H9 (cell line): ENCODE data around the gene MEF2C. TPM values are rescaled to one million over a fixed set of nuclear protein-coding genes. Genes with fewer than 3 reads are reported as not detected.

Source experiments
- DNase-seq: peaks from one replicate; pipeline ENCODE4 v3.0.0-alpha.2; 2017
- H2AFZ ChIP-seq: one replicate; pipeline ENCODE4 v1.6.1; 2013; ENCODE audit warnings: mild to moderate bottlenecking, low read length, control low read depth, moderate library complexity
- H2AK5ac ChIP-seq: 2 replicates; pipeline ENCODE4 v1.6.1; 2013; ENCODE audit warnings: low read length, control low read depth, mixed read lengths; ENCODE audit not compliant: insufficient read length
- H2BK120ac ChIP-seq: one replicate; pipeline ENCODE4 v1.6.1; 2013; ENCODE audit warnings: low read depth, mild to moderate bottlenecking, low read length, control low read depth, inconsistent platforms; ENCODE audit not compliant: poor library complexity, severe bottlenecking
- H2BK12ac ChIP-seq: 2 replicates; pipeline ENCODE4 v1.6.1; 2013; ENCODE audit warnings: low read length, control low read depth, mixed read lengths, low read depth; ENCODE audit not compliant: insufficient read length
- H2BK15ac ChIP-seq: 2 replicates; pipeline ENCODE4 v1.6.1; 2013; ENCODE audit warnings: low read depth, low read length, control low read depth
- H2BK20ac ChIP-seq: one replicate; pipeline ENCODE4 v1.6.1; 2013; ENCODE audit warnings: low read depth, mild to moderate bottlenecking, low read length, control low read depth, inconsistent platforms; ENCODE audit not compliant: poor library complexity, severe bottlenecking
- H2BK5ac ChIP-seq: 2 replicates; pipeline ENCODE4 v1.6.1; 2013; ENCODE audit warnings: low read length, control low read depth, mixed read lengths; ENCODE audit not compliant: insufficient read length
- H3K14ac ChIP-seq: 2 replicates; pipeline ENCODE4 v1.6.1; 2013; ENCODE audit warnings: low read length, control low read depth; ENCODE audit not compliant: insufficient read depth
- H3K18ac ChIP-seq: 2 replicates; pipeline ENCODE4 v1.6.1; 2013; ENCODE audit warnings: low read depth, mild to moderate bottlenecking, mixed read lengths, low read length, control low read depth; ENCODE audit not compliant: insufficient read length
- H3K23ac ChIP-seq: 2 replicates; pipeline ENCODE4 v1.6.1; 2013; ENCODE audit warnings: low read length, control low read depth, mixed read lengths, low read depth; ENCODE audit not compliant: insufficient read length
- H3K23me2 ChIP-seq: 2 replicates; pipeline ENCODE4 v1.6.1; 2013; ENCODE audit warnings: low read depth, mild to moderate bottlenecking, mixed read lengths, low read length, control low read depth; ENCODE audit not compliant: insufficient read length, poor library complexity, severe bottlenecking
- H3K27ac ChIP-seq: 2 replicates; pipeline ENCODE4 v1.5.1; 2013; ENCODE audit warnings: low read length, control low read depth, mixed read lengths, low read depth; ENCODE audit not compliant: insufficient read length
- H3K27me3 ChIP-seq: 2 replicates; pipeline ENCODE4 v1.6.1; 2013; ENCODE audit warnings: low read length, control low read depth, inconsistent platforms; ENCODE audit not compliant: insufficient read depth
- H3K4ac ChIP-seq: 2 replicates; pipeline ENCODE4 v1.6.1; 2013; ENCODE audit warnings: low read depth, mild to moderate bottlenecking, control low read depth, inconsistent platforms, low read length, moderate library complexity
- H3K4me1 ChIP-seq: 2 replicates; pipeline ENCODE4 v1.6.1; 2013; ENCODE audit warnings: low read length, control low read depth, inconsistent platforms; ENCODE audit not compliant: insufficient read depth
- H3K4me2 ChIP-seq: 2 replicates; pipeline ENCODE4 v1.6.1; 2013; ENCODE audit warnings: low read length, control low read depth, mixed read lengths; ENCODE audit not compliant: insufficient read length, insufficient read depth
- H3K56ac ChIP-seq: 2 replicates; pipeline ENCODE4 v1.6.1; 2013; ENCODE audit warnings: low read depth, mild to moderate bottlenecking, mixed read lengths, low read length, control low read depth; ENCODE audit not compliant: insufficient read length
- H3K79me1 ChIP-seq: 2 replicates; pipeline ENCODE4 v1.6.1; 2013; ENCODE audit warnings: low read depth, mild to moderate bottlenecking, moderate library complexity, low read length, control low read depth, inconsistent platforms; ENCODE audit not compliant: insufficient read depth, poor library complexity, severe bottlenecking
- H3K79me2 ChIP-seq: 2 replicates; pipeline ENCODE4 v1.6.1; 2013; ENCODE audit warnings: low read length, control low read depth, inconsistent platforms; ENCODE audit not compliant: insufficient read depth
- H3K9ac ChIP-seq: 2 replicates; pipeline ENCODE4 v1.6.1; 2013; ENCODE audit warnings: low read length, control low read depth, mixed read lengths; ENCODE audit not compliant: insufficient read length; ENCODE audit errors: extremely low read depth
- H3K9me3 ChIP-seq: one replicate; pipeline ENCODE4 v1.6.1; 2013; ENCODE audit warnings: low read depth, low read length, inconsistent platforms; ENCODE audit not compliant: control insufficient read depth
- H3T11ph ChIP-seq: one replicate; pipeline ENCODE4 v1.6.1; 2013; ENCODE audit warnings: mild to moderate bottlenecking, low read length, control low read depth, inconsistent platforms
- H4K20me1 ChIP-seq: one replicate; pipeline ENCODE4 v1.6.1; 2013; ENCODE audit not compliant: control insufficient read depth, insufficient read length, insufficient read depth
- H4K5ac ChIP-seq: 2 replicates; pipeline ENCODE4 v1.6.1; 2013; ENCODE audit warnings: low read depth, mild to moderate bottlenecking, mixed read lengths, low read length, control low read depth; ENCODE audit not compliant: insufficient read length
- H4K8ac ChIP-seq: replicated peaks from 2 replicates; pipeline ENCODE4 v1.6.1; 2013; ENCODE audit warnings: low read length, control low read depth, mixed read lengths, low read depth; ENCODE audit not compliant: insufficient read length
- H4K91ac ChIP-seq: 2 replicates; pipeline ENCODE4 v1.6.1; 2013; ENCODE audit warnings: low read depth, mild to moderate bottlenecking, moderate library complexity, mixed read lengths, low read length, control low read depth; ENCODE audit not compliant: insufficient read length
- H3K27ac Mint-ChIP-seq, 3 experiments: 2 replicates in 2 of 3; 3 replicates in 1 of 3; pipeline ENCODE4 v1.8.0; 2020 to 2021; ENCODE audit warnings: mixed read lengths in 3 of 3, mild to moderate bottlenecking in 1 of 3, moderate library complexity in 1 of 3
- H3K27me3 Mint-ChIP-seq: 2 replicates; pipeline ENCODE4 v1.8.0; 2021; ENCODE audit warnings: low read depth, mild to moderate bottlenecking, moderate library complexity, mixed read lengths
- H3K36me3 Mint-ChIP-seq, 3 experiments: 2 replicates in 2 of 3; 3 replicates in 1 of 3; pipeline ENCODE4 v1.8.0; 2020 to 2021; ENCODE audit warnings: low read depth in 3 of 3, mixed read lengths in 3 of 3; ENCODE audit not compliant: insufficient read depth in 1 of 3
- H3K4me1 Mint-ChIP-seq, 2 experiments: 2 replicates each; pipeline ENCODE4 v1.8.0; 2020; ENCODE audit warnings: mixed read lengths in 2 of 2
- H3K4me3 Mint-ChIP-seq, 2 experiments: 2 replicates in 1 of 2; 3 replicates in 1 of 2; pipeline ENCODE4 v1.8.0; 2020 to 2021; ENCODE audit warnings: mild to moderate bottlenecking in 2 of 2, mixed read lengths in 2 of 2, moderate library complexity in 1 of 2
- H3K9me3 Mint-ChIP-seq, 2 experiments: 2 replicates in 1 of 2; 3 replicates in 1 of 2; pipeline ENCODE4 v1.8.0; 2020; ENCODE audit warnings: mild to moderate bottlenecking in 2 of 2, mixed read lengths in 2 of 2, moderate library complexity in 1 of 2
- WGBS: extraction: QIAGEN DNeasy Blood & Tissue Kit; methylation state at CpG from one replicate; pipeline ENCODE4 v1.1.7; 2013; ENCODE audit warnings: missing lambda C conversion rate, low lambda C conversion rate, mixed read lengths; ENCODE audit not compliant: insufficient read length; ENCODE audit errors: extremely low coverage; 5-methylcytosine and 5-hydroxymethylcytosine counted together
- total RNA-seq: library from RNA; stranded (reverse); gene quantifications from 2 replicates; pipeline ENCODE4 v1.2.1, GENCODE V29; 2021
- TF ChIP-seq, protein P1 (sequence below): fragments of 200-600 bp; sonication (generic); conservative IDR thresholded peaks from 3 replicates; pipeline ENCODE4 v1.8.0; 2021; ENCODE audit warnings: antibody characterized with exemption, mild to moderate bottlenecking

The MEF2C gene
- total RNA-seq, 1 experiment from 2014 or later: 0.11 TPM

DNA sequence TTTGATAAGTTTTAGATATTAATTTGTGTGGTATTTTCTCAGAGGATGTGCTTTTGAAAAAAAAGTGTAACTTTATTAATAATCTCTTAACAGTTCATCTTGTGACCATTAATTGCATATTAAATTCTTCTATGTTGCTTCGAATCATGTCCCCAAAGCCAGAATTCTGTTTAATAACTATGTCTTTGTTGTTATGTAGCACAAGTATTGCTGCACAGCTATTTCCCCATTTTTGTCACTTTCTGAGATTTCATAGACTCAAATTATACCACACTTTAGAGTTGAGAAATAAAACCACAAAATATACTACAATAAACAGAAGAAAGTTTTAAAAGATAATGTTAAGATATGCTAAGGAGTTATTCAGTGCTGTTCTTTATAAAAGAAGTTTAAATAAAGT is 2.8 kb downstream of the MEF2C start:
- Histone ChIP-seq H3K14ac (no peak overlapping the region), H4K91ac (no peak overlapping the region), H2BK15ac (no peak overlapping the region), H3K9ac (no peak overlapping the region), H3K4me1 (no peaks in the 10 kb centered on the region; the same call in none of the 2 replicates), H2BK12ac (no peak overlapping the region), H2BK20ac (no peak overlapping the region), H4K20me1 (no peaks in the 10 kb centered on the region), H2BK5ac (no peak overlapping the region), H2AK5ac (no peak overlapping the region), H3K79me2 (no peaks in the 10 kb centered on the region), H3K56ac (no peak overlapping the region), H2AFZ (no peak overlapping the region), H2BK120ac (no peak overlapping the region), H3K9me3 (no peaks in the 10 kb centered on the region), H4K5ac (no peak overlapping the region), H3K23ac (no peak overlapping the region), H3K27ac (no peak overlapping the region), H3K4ac (no peak overlapping the region), H3K18ac (no peak overlapping the region), H3K23me2 (peaks cover 21% of the 10 kb centered on the region), H3K4me2 (no peak overlapping the region), H3T11ph (no peak overlapping the region), H3K27me3 (peaks cover 4% of the 10 kb centered on the region; the same call in 1 of the 2 replicates), H3K79me1 (no peaks in the 10 kb centered on the region), H4K8ac (no peak overlapping the region)
- H3K4me1 Mint-ChIP-seq: peaks cover 13 to 24% of the 10 kb centered on the region in 2 experiments
- no peaks in the 10 kb centered on the region for H3K36me3 Mint-ChIP-seq
- TF ChIP-seq, protein P1, sequence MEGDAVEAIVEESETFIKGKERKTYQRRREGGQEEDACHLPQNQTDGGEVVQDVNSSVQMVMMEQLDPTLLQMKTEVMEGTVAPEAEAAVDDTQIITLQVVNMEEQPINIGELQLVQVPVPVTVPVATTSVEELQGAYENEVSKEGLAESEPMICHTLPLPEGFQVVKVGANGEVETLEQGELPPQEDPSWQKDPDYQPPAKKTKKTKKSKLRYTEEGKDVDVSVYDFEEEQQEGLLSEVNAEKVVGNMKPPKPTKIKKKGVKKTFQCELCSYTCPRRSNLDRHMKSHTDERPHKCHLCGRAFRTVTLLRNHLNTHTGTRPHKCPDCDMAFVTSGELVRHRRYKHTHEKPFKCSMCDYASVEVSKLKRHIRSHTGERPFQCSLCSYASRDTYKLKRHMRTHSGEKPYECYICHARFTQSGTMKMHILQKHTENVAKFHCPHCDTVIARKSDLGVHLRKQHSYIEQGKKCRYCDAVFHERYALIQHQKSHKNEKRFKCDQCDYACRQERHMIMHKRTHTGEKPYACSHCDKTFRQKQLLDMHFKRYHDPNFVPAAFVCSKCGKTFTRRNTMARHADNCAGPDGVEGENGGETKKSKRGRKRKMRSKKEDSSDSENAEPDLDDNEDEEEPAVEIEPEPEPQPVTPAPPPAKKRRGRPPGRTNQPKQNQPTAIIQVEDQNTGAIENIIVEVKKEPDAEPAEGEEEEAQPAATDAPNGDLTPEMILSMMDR: no peak
- no peak overlapping the region for H3K27ac Mint-ChIP-seq
- peaks cover 40% of the 10 kb centered on the region for H3K27me3 Mint-ChIP-seq
- H3K9me3 Mint-ChIP-seq: no peaks in the 10 kb centered on the region
- no peak for DNase-seq
- WGBS: no CpG with 5 or more reads among the region's 1 CpG
- no peak overlapping the region for H3K4me3 Mint-ChIP-seq
